PFSK-1 (cell line): Measurements from ENCODE around the gene SCN8A.

Source experiments
- FOXP2 ChIP-seq: optimal IDR thresholded peaks from 2 replicates; pipeline ENCODE3; 2011; ENCODE audit warnings: borderline replicate concordance, control low read depth, inconsistent platforms; ENCODE audit not compliant: insufficient read depth; ENCODE audit errors: extremely low read length, extremely low read depth
- POLR2AphosphoS5 ChIP-seq: IDR thresholded peaks from 2 replicates; pipeline ENCODE4 v1.6.1; 2012; ENCODE audit warnings: low read depth, mild to moderate bottlenecking, control low read depth, low read length, moderate library complexity
- REST ChIP-seq, 2 experiments: IDR thresholded peaks; 2 replicates each; pipeline versions ENCODE4 v1.6.1 to v1.8.0; 2011 to 2012; ENCODE audit warnings: low read depth in 2 of 2, low read length in 2 of 2, control low read depth in 1 of 2, inconsistent platforms in 1 of 2, mild to moderate bottlenecking in 1 of 2, moderate library complexity in 1 of 2; ENCODE audit not compliant: insufficient read depth in 1 of 2
- SIN3A ChIP-seq: IDR thresholded peaks from 2 replicates; pipeline ENCODE4 v1.6.1; 2012; ENCODE audit warnings: mild to moderate bottlenecking, low read length, moderate library complexity, borderline replicate concordance; ENCODE audit not compliant: insufficient read depth
- TAF1 ChIP-seq: IDR thresholded peaks from 2 replicates; pipeline ENCODE4 v1.6.1; 2012; ENCODE audit warnings: low read length, control low read depth, borderline replicate concordance; ENCODE audit not compliant: insufficient read depth

DNA sequence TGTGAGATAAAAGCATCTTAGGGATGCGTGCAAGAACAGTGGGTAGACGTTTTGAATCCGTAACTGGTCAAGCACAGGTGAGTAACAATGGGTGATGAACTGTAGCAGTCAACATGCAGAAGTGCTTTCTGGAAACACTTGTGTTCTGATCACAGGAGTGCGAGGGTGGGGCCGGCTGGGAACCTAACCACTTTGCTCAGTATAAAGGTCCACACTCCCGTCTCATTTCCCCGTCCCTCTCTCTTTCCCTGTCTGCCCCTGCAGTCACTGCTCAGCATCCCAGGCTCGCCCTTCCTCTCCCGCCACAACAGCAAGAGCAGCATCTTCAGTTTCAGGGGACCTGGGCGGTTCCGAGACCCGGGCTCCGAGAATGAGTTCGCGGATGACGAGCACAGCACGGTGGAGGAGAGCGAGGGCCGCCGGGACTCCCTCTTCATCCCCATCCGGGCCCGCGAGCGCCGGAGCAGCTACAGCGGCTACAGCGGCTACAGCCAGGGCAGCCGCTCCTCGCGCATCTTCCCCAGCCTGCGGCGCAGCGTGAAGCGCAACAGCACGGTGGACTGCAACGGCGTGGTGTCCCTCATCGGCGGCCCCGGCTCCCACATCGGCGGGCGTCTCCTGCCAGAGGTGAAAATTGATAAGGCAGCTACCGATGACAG lies 130.4 kb downstream of the SCN8A start:
- no peak for TF ChIP-seq REST (IDR thresholded peaks at IDR 0.05; ENCODE audit: insufficient read depth in 1 of 2, low read depth in 2 of 2, low read length in 2 of 2)
- no peak for TF ChIP-seq POLR2AphosphoS5
- TF ChIP-seq SIN3A, result no peak
- TF ChIP-seq TAF1, result no peak
- no peak for TF ChIP-seq FOXP2
